ENCODE measurements around the gene FMO5. TPM values are rescaled to one million over a fixed set of nuclear protein-coding genes. Genes with fewer than 3 reads are reported as not detected.
"Not testable (repeated sequence)": the region's sequence is repeated elsewhere in the genome, so short reads cannot be mapped to it uniquely, and the experiment has no call there.

Gene FMO5
- total RNA-seq, 6 donors from 2014 or later, result 37.4 to 258 (median 121) TPM

DNA sequence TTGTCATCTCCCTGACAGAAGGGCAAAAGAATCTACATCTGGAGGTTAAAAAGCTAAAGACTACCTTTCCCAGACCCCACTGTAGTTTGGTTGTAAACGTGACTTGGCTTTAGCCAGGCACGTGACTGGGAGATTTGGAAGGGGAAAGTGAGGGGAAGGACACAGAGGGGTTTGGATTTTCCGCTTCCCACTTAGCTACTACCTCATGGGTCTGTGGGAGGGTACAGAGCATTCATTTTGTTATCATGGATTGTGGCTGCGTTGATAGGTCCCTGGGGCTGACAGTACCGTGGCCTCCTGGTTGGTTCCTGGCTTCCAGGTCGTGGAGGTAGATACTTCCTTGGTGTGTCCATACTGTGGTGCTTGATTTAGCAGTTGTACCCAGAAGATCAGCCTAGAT, 20.0 kb upstream of the FMO5 start:
- H3K36me3 ChIP-seq, result no peaks in the 10 kb centered on the region
- no peaks in the 10 kb centered on the region for H3K9me3 ChIP-seq
- TF ChIP-seq POLR2AphosphoS5 (IDR thresholded peaks at IDR 0.05) (no peak), EP300 (IDR thresholded peaks at IDR 0.05) (no peak), POLR2A (IDR thresholded peaks at IDR 0.05) (no peak)
- TF ChIP-seq, protein P1, sequence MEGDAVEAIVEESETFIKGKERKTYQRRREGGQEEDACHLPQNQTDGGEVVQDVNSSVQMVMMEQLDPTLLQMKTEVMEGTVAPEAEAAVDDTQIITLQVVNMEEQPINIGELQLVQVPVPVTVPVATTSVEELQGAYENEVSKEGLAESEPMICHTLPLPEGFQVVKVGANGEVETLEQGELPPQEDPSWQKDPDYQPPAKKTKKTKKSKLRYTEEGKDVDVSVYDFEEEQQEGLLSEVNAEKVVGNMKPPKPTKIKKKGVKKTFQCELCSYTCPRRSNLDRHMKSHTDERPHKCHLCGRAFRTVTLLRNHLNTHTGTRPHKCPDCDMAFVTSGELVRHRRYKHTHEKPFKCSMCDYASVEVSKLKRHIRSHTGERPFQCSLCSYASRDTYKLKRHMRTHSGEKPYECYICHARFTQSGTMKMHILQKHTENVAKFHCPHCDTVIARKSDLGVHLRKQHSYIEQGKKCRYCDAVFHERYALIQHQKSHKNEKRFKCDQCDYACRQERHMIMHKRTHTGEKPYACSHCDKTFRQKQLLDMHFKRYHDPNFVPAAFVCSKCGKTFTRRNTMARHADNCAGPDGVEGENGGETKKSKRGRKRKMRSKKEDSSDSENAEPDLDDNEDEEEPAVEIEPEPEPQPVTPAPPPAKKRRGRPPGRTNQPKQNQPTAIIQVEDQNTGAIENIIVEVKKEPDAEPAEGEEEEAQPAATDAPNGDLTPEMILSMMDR (IDR thresholded peaks at IDR 0.05), result no peak
- ATAC-seq (ENCODE audit: low FRiP score in 2 of 2) (no peak), DNase-seq (no peak)
- no peak overlapping the region for H3K4me3 ChIP-seq
- 91 to 94% methylated on average over 6 of the region's 6 CpGs for WGBS, 2 donors
- peaks cover 11 to 34% (median 18%) of the 10 kb centered on the region in 4 donors for H3K4me1 ChIP-seq
- no peaks in the 10 kb centered on the region for H3K27me3 ChIP-seq
- peak overlapping the region in 1 of 4 donors; percentile 2 for H3K27ac ChIP-seq

DNA sequence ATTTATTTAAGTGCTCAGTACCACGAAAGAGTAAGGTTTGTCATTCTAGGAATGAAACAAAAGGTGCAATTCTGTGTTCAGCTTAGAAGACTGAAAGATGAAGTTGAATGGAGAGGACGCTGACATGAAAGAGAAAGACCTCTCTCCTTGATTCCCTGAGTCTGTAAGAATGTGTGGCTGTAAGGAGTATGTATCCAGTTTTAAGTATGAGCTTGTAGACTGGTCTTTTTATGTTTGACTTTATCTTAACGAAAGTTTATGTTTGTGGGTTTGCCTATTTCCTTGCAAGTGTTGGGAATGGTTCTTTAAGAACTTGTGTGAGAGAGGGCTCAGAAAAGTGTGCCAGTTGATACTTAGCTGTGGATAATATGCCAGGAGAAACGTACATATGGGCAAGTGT, 18.7 kb upstream of the FMO5 start:
- ATAC-seq (ENCODE audit: low FRiP score in 2 of 2) (no peak), DNase-seq (no peak)
- WGBS, 2 donors, result 6% methylated on average over 4 of the region's 4 CpGs
- H3K36me3 ChIP-seq, result no peaks in the 10 kb centered on the region
- H3K4me3 ChIP-seq, result peak overlapping the region; percentile 62 to 98 (median 65)
- no peaks in the 10 kb centered on the region for H3K27me3 ChIP-seq
- H3K9me3 ChIP-seq, result no peaks in the 10 kb centered on the region
- H3K27ac ChIP-seq, result peak overlapping the region in 3 of 4 donors; percentile 85 to 87 (median 87)
- peaks cover 18 to 41% (median 21%) of the 10 kb centered on the region in 4 donors for H3K4me1 ChIP-seq
- no peak for TF ChIP-seq EP300 (IDR thresholded peaks at IDR 0.05)

DNA sequence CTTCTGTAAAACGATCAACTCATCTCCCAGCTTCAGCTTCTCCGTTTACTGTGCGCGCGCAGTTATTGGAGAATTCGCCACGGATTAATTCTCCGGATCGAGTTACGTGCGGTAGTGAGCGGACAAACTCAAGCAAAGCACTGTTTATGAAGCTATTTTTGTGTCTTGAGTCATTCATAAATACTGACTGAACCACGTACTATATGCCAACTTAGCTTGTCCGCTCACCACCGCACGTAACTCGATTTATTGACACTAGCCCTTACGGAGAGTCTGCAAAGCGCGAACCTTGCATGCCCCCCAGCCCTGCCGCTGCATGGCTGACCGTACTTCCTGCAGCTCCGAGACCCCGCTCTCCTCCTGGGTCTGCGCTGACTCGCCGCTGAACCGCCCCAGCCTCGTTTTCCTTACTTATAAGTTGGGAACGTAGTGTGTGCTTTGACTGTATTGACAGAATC, 18.1 kb upstream of the FMO5 start:
- H3K4me3 ChIP-seq, result peak overlapping the region; percentile 62 to 98 (median 65)
- H3K36me3 ChIP-seq, result no peaks in the 10 kb centered on the region
- H3K4me1 ChIP-seq, result peaks cover 18 to 41% (median 21%) of the 10 kb centered on the region in 4 donors
- H3K27me3 ChIP-seq, result no peaks in the 10 kb centered on the region
- TF ChIP-seq POLR2A (IDR thresholded peaks at IDR 0.05) (no peak), EP300 (IDR thresholded peaks at IDR 0.05) (no peak), POLR2AphosphoS5 (IDR thresholded peaks at IDR 0.05) (no peak)
- TF ChIP-seq, protein P1 (IDR thresholded peaks at IDR 0.05), result no peak
- DNase-seq (peak in 1 of 2 donors; percentile 62), ATAC-seq (ENCODE audit: low FRiP score in 2 of 2) (peak; percentile 35)
- H3K9me3 ChIP-seq, result no peaks in the 10 kb centered on the region
- H3K27ac ChIP-seq, result peak overlapping the region; percentile 85 to 89 (median 87)
- WGBS, 2 donors, result 0 to 1% methylated on average over 29 to 30 of the region's 30 CpGs

DNA sequence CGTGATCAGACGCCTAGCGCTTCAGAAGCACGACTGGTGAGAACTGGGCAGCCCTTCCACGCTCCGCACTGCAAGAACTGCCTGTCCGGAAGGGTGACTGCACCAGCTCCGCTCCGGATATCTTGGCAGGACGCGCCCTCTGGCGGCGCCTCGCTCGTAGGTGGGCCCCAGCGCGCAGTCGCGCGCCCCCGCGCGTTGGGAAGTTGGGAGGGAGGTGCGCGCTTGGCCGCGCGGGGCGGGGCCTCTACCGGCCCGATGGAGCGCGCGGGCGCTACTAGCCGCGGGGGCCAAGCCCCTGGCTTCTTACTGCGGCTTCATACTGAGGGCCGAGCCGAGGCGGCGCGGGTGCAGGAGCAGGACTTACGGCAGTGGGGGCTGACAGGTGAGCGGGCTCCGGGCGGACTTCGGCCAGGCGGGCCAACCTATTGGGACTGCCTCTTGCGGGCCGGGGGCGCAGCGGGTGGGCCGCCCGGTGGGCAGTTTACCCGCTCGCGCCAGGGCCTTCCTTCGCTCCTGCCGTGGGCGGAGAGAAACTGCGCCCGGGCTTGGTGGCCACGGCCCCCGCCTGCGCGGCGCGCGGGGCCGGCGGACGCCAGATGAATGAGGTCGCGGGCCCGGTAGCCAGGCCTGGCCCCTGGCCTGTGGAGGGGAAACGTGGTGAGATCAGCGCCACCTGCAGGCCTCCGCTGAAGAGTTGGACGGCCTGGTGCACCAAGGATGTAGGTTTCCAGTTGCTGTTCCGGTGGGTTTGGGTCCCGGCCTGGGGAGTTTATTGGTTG, 17.5 kb upstream of the FMO5 start, which contains the start of gene CHD1L:
Gene CHD1L (plus strand): TSS at position 236 of the 779 bp plus-strand sequence. CDS start 20 bp downstream, at position 256.
- Histone ChIP-seq H3K27ac (peak within 1 kb of the TSS; percentile 85 to 89 (median 87)), H3K4me3 (peak within 1 kb of the TSS; percentile 62 to 98 (median 65)), H3K9me3 (no peaks in the 10 kb centered on the region), H3K4me1 (peaks cover 18 to 39% (median 21%) of the 10 kb centered on the region in 4 donors), H3K27me3 (no peaks in the 10 kb centered on the region), H3K36me3 (no peaks in the 10 kb centered on the region)
- WGBS, 2 donors, result 0 to 1% methylated on average over 28 to 55 of the region's 82 CpGs
- peak; percentile 98 to 99 for ATAC-seq (ENCODE audit: low FRiP score in 2 of 2)
- DNase-seq, result peak; percentile 98 to 99
- TF ChIP-seq POLR2A (IDR thresholded peaks at IDR 0.05) (peak in 2 of 4 donors; percentile 11 to 65), POLR2AphosphoS5 (IDR thresholded peaks at IDR 0.05) (peak; percentile 65 to 78), EP300 (IDR thresholded peaks at IDR 0.05) (no peak)
- TF ChIP-seq, protein P1 (IDR thresholded peaks at IDR 0.05), result peak; percentile 67 to 99 (median 97)

DNA sequence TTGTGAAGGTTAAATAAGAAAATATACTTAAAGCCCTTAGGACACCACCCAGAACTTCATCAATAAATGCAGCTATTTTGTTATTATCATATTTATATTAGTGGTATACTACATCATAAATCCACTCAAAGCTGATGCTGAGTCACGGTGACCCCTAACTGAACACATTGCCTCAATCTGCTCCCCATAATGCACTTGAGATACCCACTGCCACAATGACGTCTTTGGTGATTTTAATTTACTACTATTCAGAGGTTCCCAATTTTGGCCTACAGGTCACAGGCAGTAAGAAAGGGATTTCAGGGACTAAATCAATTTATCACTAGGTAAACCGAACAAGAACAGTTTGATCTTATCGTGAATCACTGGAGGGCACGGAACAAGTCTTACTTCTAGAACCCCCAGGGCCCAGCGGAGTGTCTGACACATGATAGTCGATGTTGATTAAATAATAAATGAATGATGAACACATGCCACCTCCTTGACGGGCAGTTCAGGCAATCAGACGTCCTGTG, 16.9 kb upstream of the FMO5 start:
- H3K4me1 ChIP-seq, result peaks cover 13 to 39% (median 26%) of the 10 kb centered on the region in 4 donors
- H3K4me3 ChIP-seq, result peak overlapping the region in 3 of 4 donors; percentile 62 to 98 (median 66)
- WGBS, 2 donors, result 25 to 33% methylated on average over 7 to 9 of the region's 9 CpGs
- H3K27me3 ChIP-seq, result no peaks in the 10 kb centered on the region
- H3K9me3 ChIP-seq, result no peaks in the 10 kb centered on the region
- no peaks in the 10 kb centered on the region for H3K36me3 ChIP-seq
- H3K27ac ChIP-seq, result peak overlapping the region; percentile 85 to 89 (median 87)
- no peak for ATAC-seq (ENCODE audit: low FRiP score in 2 of 2)
- TF ChIP-seq POLR2A (IDR thresholded peaks at IDR 0.05), result no peak
- TF ChIP-seq POLR2AphosphoS5 (IDR thresholded peaks at IDR 0.05), result no peak
- TF ChIP-seq, protein P1 (IDR thresholded peaks at IDR 0.05), result no peak
- no peak for TF ChIP-seq EP300 (IDR thresholded peaks at IDR 0.05)
- no peak for DNase-seq

DNA sequence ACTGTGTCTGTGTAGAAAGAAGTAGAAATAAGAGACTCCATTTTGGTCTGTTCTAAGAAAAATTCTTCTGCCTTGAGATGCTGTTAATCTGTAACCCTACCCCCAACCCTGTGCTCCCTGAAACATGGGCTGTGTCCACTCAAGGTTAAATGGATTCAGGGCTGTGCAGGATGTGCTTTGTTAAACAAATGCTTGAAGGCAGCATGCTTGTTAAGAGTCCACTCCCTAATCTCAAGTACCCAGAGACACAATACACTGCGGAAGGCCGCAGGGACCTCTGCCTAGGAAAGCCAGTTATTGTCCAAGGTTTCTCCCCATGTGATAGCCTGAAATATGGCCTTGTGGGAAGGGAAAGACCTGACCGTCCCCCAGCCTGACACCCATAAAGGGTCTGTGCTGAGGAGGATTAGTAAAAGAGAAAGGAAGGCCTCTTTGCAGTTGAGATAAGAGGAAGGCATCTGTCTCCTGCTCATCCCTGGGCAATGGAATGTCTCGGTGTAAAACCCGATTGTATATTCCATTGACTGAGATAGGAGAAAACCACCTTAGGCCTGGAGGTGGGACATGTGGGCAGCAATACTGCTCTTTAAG, 15.1 kb upstream of the FMO5 start:
- ATAC-seq (ENCODE audit: low FRiP score in 2 of 2); DNase-seq; H3K36me3 ChIP-seq; H3K4me3 ChIP-seq; H3K9me3 ChIP-seq; H3K27me3 ChIP-seq: not testable (repeated sequence)
- Histone ChIP-seq H3K27ac (peak overlapping the region; percentile 2 to 65 (median 30)), H3K4me1 (peaks cover 10 to 43% (median 35%) of the 10 kb centered on the region in 4 donors)
- WGBS, 2 donors, result 56 to 69% methylated on average over 3 to 5 of the region's 5 CpGs

Measured in upper lobe of left lung (tissue), 6 donors.